ENCODE results near the gene ZNF423.

GRCh38 chr16:49785970-49786369 is 69.9 kb downstream of the ZNF423 start:
- TF ChIP-seq CTCF (IDR thresholded peaks at IDR 0.05; ENCODE audit: low read length) = no peak
- no peak for TF ChIP-seq EZH2 (optimal IDR thresholded peaks at IDR 0.05; ENCODE audit: low read depth, low read length)

Data from MM.1S (cell line).